Peyer's patch (tissue), 4 donors: ENCODE data around the gene NRXN3. TPM values are rescaled to one million over a fixed set of nuclear protein-coding genes. Genes with fewer than 3 reads are reported as not detected.

ENCODE experiments used
- DNase-seq, 3 donors: peaks; one replicate each; pipeline ENCODE4 v3.0.0-alpha.2; 2017 to 2019
- H3K27ac ChIP-seq, 4 donors: fragments of 200-600 bp; sonication (generic); one replicate each; pipeline ENCODE4 v1.5.1; 2016 to 2019
- H3K27me3 ChIP-seq, 2 donors: fragments of 200-600 bp; sonication (generic); one replicate each; pipeline ENCODE4 v1.5.1; 2019
- H3K36me3 ChIP-seq, 3 donors: fragments of 200-600 bp; sonication (generic); one replicate each; pipeline ENCODE4 v1.5.1; 2016 to 2019
- H3K4me1 ChIP-seq, 4 donors: fragments of 200-600 bp; sonication (generic); one replicate each; pipeline ENCODE4 v1.5.1; 2016 to 2019
- H3K4me3 ChIP-seq, 4 donors: fragments of 200-600 bp; sonication (generic); 1 replicate in 3 of 4; 2 replicates in 1 of 4; pipeline ENCODE4 v1.5.1; 2016 to 2019; ENCODE audit warnings: mild to moderate bottlenecking in 1 of 4
- H3K9me3 ChIP-seq, 4 donors: fragments of 200-600 bp; sonication (generic); one replicate each; pipeline ENCODE4 v1.5.1; 2016 to 2019; ENCODE audit warnings: mild to moderate bottlenecking in 1 of 4
- CTCF ChIP-seq, 6 experiments: fragments of 450-650 bp in 4 of 6; fragments of 200-600 bp in 2 of 6; sonication (generic) in 1 of 6; IDR thresholded peaks; one replicate each; pipeline ENCODE4 v1.5.1; 2017 to 2019; ENCODE audit warnings: antibody characterized with exemption in 6 of 6, mild to moderate bottlenecking in 3 of 6, moderate library complexity in 1 of 6
- POLR2A ChIP-seq, 2 donors: fragments of 450-650 bp; IDR thresholded peaks; one replicate each; pipeline ENCODE4 v1.5.1; 2017; ENCODE audit warnings: antibody characterized with exemption in 2 of 2, mild to moderate bottlenecking in 2 of 2, moderate library complexity in 2 of 2
- total RNA-seq, 4 donors: library from RNA; depleted of rRNA; stranded (reverse); fragments of >200 nt; gene quantifications; one replicate each; pipeline ENCODE4 v1.1.0, GENCODE V29; 2016

Gene NRXN3
- total RNA-seq, 4 donors from 2014 or later = 1.6 to 10.2 (median 4.4) TPM

GRCh38 chr14:79204591-79204990 is 1034.4 kb downstream of the NRXN3 start:
- no peaks in the 10 kb centered on the region for H3K27me3 ChIP-seq
- TF ChIP-seq CTCF (IDR thresholded peaks at IDR 0.05) = no peak
- no peak for TF ChIP-seq POLR2A (IDR thresholded peaks at IDR 0.05)
- no peaks in the 10 kb centered on the region for H3K4me1 ChIP-seq
- H3K4me3 ChIP-seq = no peak overlapping the region
- H3K9me3 ChIP-seq = no peaks in the 10 kb centered on the region
- DNase-seq = no peak
- no peaks in the 10 kb centered on the region for H3K36me3 ChIP-seq
- H3K27ac ChIP-seq = no peak overlapping the region

- Histone ChIP-seq H3K4me1 (no peaks in the 10 kb centered on the region), H3K27ac (no peak overlapping the region), H3K4me3 (no peak overlapping the region), H3K36me3 (no peaks in the 10 kb centered on the region), H3K27me3 (no peaks in the 10 kb centered on the region), H3K9me3 (no peaks in the 10 kb centered on the region)
- TF ChIP-seq POLR2A (IDR thresholded peaks at IDR 0.05) = no peak
- TF ChIP-seq CTCF (IDR thresholded peaks at IDR 0.05) = no peak
- DNase-seq = no peak
These were observed 1039.2 kb downstream of the NRXN3 start for GRCh38 chr14:79209418-79209817.

- H3K27ac ChIP-seq = no peak overlapping the region
- no peaks in the 10 kb centered on the region for H3K9me3 ChIP-seq
- H3K4me3 ChIP-seq = no peak overlapping the region
- no peaks in the 10 kb centered on the region for H3K36me3 ChIP-seq
- TF ChIP-seq CTCF (IDR thresholded peaks at IDR 0.05) (no peak), POLR2A (IDR thresholded peaks at IDR 0.05) (no peak)
- H3K27me3 ChIP-seq = no peaks in the 10 kb centered on the region
- no peaks in the 10 kb centered on the region for H3K4me1 ChIP-seq
- DNase-seq = no peak
These were observed 1055.6 kb downstream of the NRXN3 start for GRCh38 chr14:79225815-79226214.

GRCh38 chr14:79229383-79229909 is 1059.3 kb downstream of the NRXN3 start:
- Histone ChIP-seq H3K9me3 (no peaks in the 10 kb centered on the region), H3K27me3 (no peaks in the 10 kb centered on the region), H3K36me3 (no peaks in the 10 kb centered on the region), H3K4me3 (no peak overlapping the region), H3K27ac (no peak overlapping the region), H3K4me1 (no peaks in the 10 kb centered on the region)
- no peak for TF ChIP-seq POLR2A (IDR thresholded peaks at IDR 0.05)
- no peak for TF ChIP-seq CTCF (IDR thresholded peaks at IDR 0.05)
- DNase-seq = no peak

GRCh38 chr14:79242666-79243065 is 1072.5 kb downstream of the NRXN3 start:
- H3K9me3 ChIP-seq = no peaks in the 10 kb centered on the region
- H3K4me3 ChIP-seq = no peak overlapping the region
- no peaks in the 10 kb centered on the region for H3K36me3 ChIP-seq
- no peak overlapping the region for H3K27ac ChIP-seq
- TF ChIP-seq CTCF (IDR thresholded peaks at IDR 0.05) = no peak
- TF ChIP-seq POLR2A (IDR thresholded peaks at IDR 0.05) = no peak
- DNase-seq = no peak
- no peaks in the 10 kb centered on the region for H3K4me1 ChIP-seq
- no peaks in the 10 kb centered on the region for H3K27me3 ChIP-seq

- no peaks in the 10 kb centered on the region for H3K9me3 ChIP-seq
- no peaks in the 10 kb centered on the region for H3K27me3 ChIP-seq
- no peak overlapping the region for H3K4me3 ChIP-seq
- TF ChIP-seq CTCF (IDR thresholded peaks at IDR 0.05) (no peak), POLR2A (IDR thresholded peaks at IDR 0.05) (no peak)
- H3K4me1 ChIP-seq = no peaks in the 10 kb centered on the region
- no peak for DNase-seq
- no peak overlapping the region for H3K27ac ChIP-seq
- H3K36me3 ChIP-seq = no peaks in the 10 kb centered on the region
These were observed 1076.0 kb downstream of the NRXN3 start for GRCh38 chr14:79246173-79246572.
